Endodermal cell (in vitro differentiated cells): ENCODE results near the gene CCDC57. TPM values are rescaled to one million over a fixed set of nuclear protein-coding genes. Genes with fewer than 3 reads are reported as not detected.
A peak's percentile ranks its signal among the peaks of the same experiment; 100 is the strongest.

Experiments used
- DNase-seq: peaks from one replicate; pipeline ENCODE4 v3.0.0-alpha.2; 2017
- H3K27ac ChIP-seq: 2 replicates; pipeline ENCODE4 v1.5.1; 2013; ENCODE audit warnings: mild to moderate bottlenecking, low read depth, low read length, moderate library complexity
- H3K27me3 ChIP-seq: 2 replicates; pipeline ENCODE4 v1.6.1; 2013; ENCODE audit warnings: mild to moderate bottlenecking, low read length, moderate library complexity; ENCODE audit not compliant: insufficient read depth, control insufficient read depth, poor library complexity, severe bottlenecking
- H3K36me3 ChIP-seq: 2 replicates; pipeline ENCODE4 v1.7.0; 2013; ENCODE audit warnings: mild to moderate bottlenecking, low read length, moderate library complexity; ENCODE audit not compliant: control insufficient read depth, insufficient read depth
- H3K4me1 ChIP-seq: one replicate; pipeline ENCODE4 v1.7.0; 2013; ENCODE audit warnings: low read length; ENCODE audit not compliant: control insufficient read depth, insufficient read depth
- H3K4me3 ChIP-seq: 2 replicates; pipeline ENCODE4 v1.5.1; 2013; ENCODE audit warnings: mild to moderate bottlenecking, low read length, moderate library complexity
- H3K9ac ChIP-seq: 2 replicates; pipeline ENCODE4 v1.6.1; 2013; ENCODE audit warnings: mild to moderate bottlenecking, low read length, moderate library complexity; ENCODE audit not compliant: poor library complexity, severe bottlenecking; ENCODE audit errors: extremely low read depth
- H3K9me3 ChIP-seq: 2 replicates; pipeline ENCODE4 v1.6.1; 2013; ENCODE audit warnings: mild to moderate bottlenecking, low read length, moderate library complexity; ENCODE audit not compliant: control insufficient read depth
- H3K27ac Mint-ChIP-seq: 2 replicates; pipeline ENCODE4 v1.8.0; 2020; ENCODE audit warnings: mixed read lengths
- H3K27me3 Mint-ChIP-seq: 2 replicates; pipeline ENCODE4 v1.8.0; 2021; ENCODE audit warnings: mild to moderate bottlenecking, mixed read lengths; ENCODE audit not compliant: insufficient read depth
- H3K36me3 Mint-ChIP-seq: 2 replicates; pipeline ENCODE4 v1.8.0; 2020; ENCODE audit warnings: low read depth, mixed read lengths
- H3K4me1 Mint-ChIP-seq: 2 replicates; pipeline ENCODE4 v1.8.0; 2020; ENCODE audit warnings: mixed read lengths
- H3K4me3 Mint-ChIP-seq: 2 replicates; pipeline ENCODE4 v1.8.0; 2020; ENCODE audit warnings: mild to moderate bottlenecking, moderate library complexity, mixed read lengths
- H3K9me3 Mint-ChIP-seq: 2 replicates; pipeline ENCODE4 v1.8.0; 2020; ENCODE audit warnings: mild to moderate bottlenecking, mixed read lengths
- CTCF ChIP-seq: fragments of 200-600 bp; sonication (generic); conservative IDR thresholded peaks from 2 replicates; pipeline ENCODE4 v1.5.0; 2021; ENCODE audit warnings: antibody characterized with exemption, mild to moderate bottlenecking
- WGBS, 2 experiments: methylation state at CpG; one replicate each; pipeline versions ENCODE4 v1.1.5 to v1.1.7; 2013; ENCODE audit warnings: missing lambda C conversion rate in 2 of 2, mixed read lengths in 1 of 2; ENCODE audit not compliant: insufficient coverage in 1 of 2, insufficient read length in 1 of 2; 5-methylcytosine and 5-hydroxymethylcytosine counted together
- total RNA-seq, 2 donors: library from RNA; stranded (reverse); fragmentation: NEBNext Ultra II Directional in 1 of 2; extraction: Animal tissue kit (Norgen Biotek cat#: 25700) in 1 of 2; gene quantifications; 2 replicates in 1 of 2; 3 replicates in 1 of 2; pipeline ENCODE4 v1.2.1, GENCODE V29; 2021

Gene CCDC57
- total RNA-seq, 2 donors from 2014 or later, result 61.8 to 82.8 TPM

GRCh38 chr17:82219083-82219482 lies 6.4 kb upstream of the CCDC57 start:
- no peak for TF ChIP-seq CTCF
- Histone ChIP-seq H3K36me3 (no peaks in the 10 kb centered on the region), H3K27me3 (no peaks in the 10 kb centered on the region), H3K4me3 (no peak overlapping the region), H3K9me3 (no peaks in the 10 kb centered on the region), H3K4me1 (no peaks in the 10 kb centered on the region), H3K27ac (no peak overlapping the region), H3K9ac (no peak overlapping the region)
- 94 to 100% methylated on average over 2 to 7 of the region's 7 CpGs for WGBS, 2 experiments
- Mint-ChIP-seq H3K9me3 (no peaks in the 10 kb centered on the region), H3K27ac (no peak overlapping the region), H3K4me1 (no peaks in the 10 kb centered on the region), H3K36me3 (no peaks in the 10 kb centered on the region), H3K4me3 (no peak overlapping the region), H3K27me3 (peaks cover 28% of the 10 kb centered on the region)
- peak; percentile 39 for DNase-seq

GRCh38 chr17:82218349-82219075 lies 5.9 kb upstream of the CCDC57 start:
- no peak overlapping the region for H3K27ac ChIP-seq
- H3K4me3 Mint-ChIP-seq, result no peak overlapping the region
- TF ChIP-seq CTCF, result no peak
- no peak overlapping the region for H3K4me3 ChIP-seq
- H3K27ac Mint-ChIP-seq, result no peak overlapping the region
- H3K36me3 Mint-ChIP-seq, result no peaks in the 10 kb centered on the region
- DNase-seq, result peak; percentile 50
- 87 to 89% methylated on average over 17 to 31 of the region's 32 CpGs for WGBS, 2 experiments
- H3K9me3 ChIP-seq, result no peaks in the 10 kb centered on the region
- peaks cover 1% of the 10 kb centered on the region for H3K4me1 Mint-ChIP-seq
- no peak overlapping the region for H3K9ac ChIP-seq
- no peaks in the 10 kb centered on the region for H3K27me3 ChIP-seq
- H3K27me3 Mint-ChIP-seq, result peaks cover 29% of the 10 kb centered on the region
- no peaks in the 10 kb centered on the region for H3K4me1 ChIP-seq
- no peaks in the 10 kb centered on the region for H3K36me3 ChIP-seq
- no peaks in the 10 kb centered on the region for H3K9me3 Mint-ChIP-seq

GRCh38 chr17:82217530-82218204 lies 5.0 kb upstream of the CCDC57 start:
- TF ChIP-seq CTCF, result no peak
- Mint-ChIP-seq H3K27me3 (peaks cover 29% of the 10 kb centered on the region), H3K4me3 (no peak overlapping the region), H3K4me1 (peaks cover 3% of the 10 kb centered on the region), H3K27ac (no peak overlapping the region), H3K9me3 (no peaks in the 10 kb centered on the region), H3K36me3 (no peaks in the 10 kb centered on the region)
- no peaks in the 10 kb centered on the region for H3K27me3 ChIP-seq
- no peak overlapping the region for H3K9ac ChIP-seq
- no peaks in the 10 kb centered on the region for H3K4me1 ChIP-seq
- no peaks in the 10 kb centered on the region for H3K36me3 ChIP-seq
- no peaks in the 10 kb centered on the region for H3K9me3 ChIP-seq
- DNase-seq, result no peak
- H3K27ac ChIP-seq, result no peak overlapping the region
- 83 to 84% methylated on average over 15 to 21 of the region's 21 CpGs for WGBS, 2 experiments
- H3K4me3 ChIP-seq, result no peak overlapping the region
